Panc1 (cell line): ENCODE measurements around the gene ANKRD34C. TPM values are rescaled to one million over a fixed set of nuclear protein-coding genes. Genes with fewer than 3 reads are reported as not detected.
A peak's percentile ranks its signal among the peaks of the same experiment; 100 is the strongest.

Source experiments
- ATAC-seq: fragments of 200-7000 bp; cut with Tn5 transposase; 2 replicates; pipeline ENCODE4 v1.9.1; 2020; ENCODE audit warnings: mild to moderate bottlenecking, moderate library complexity
- BruUV-seq: library from RNA; stranded (reverse); fragments of 400-500 nt; replicated peaks from 2 replicates; lab custom pipeline; 2021; lab: Mats Ljungman, UMichigan
- CTCF ChIA-PET: fragments of 300-600 bp; sonication (Branson Sonifier 250); formaldehyde crosslinking; loops from one replicate; lab custom pipeline; 2022; ENCODE audit warnings: antibody characterized with exemption; lab: Charles Lee
- POLR2A ChIA-PET: fragments of 300-600 bp; sonication (Branson Sonifier 250); formaldehyde crosslinking; loops from one replicate; lab custom pipeline; 2022; ENCODE audit warnings: antibody characterized with exemption; lab: Charles Lee
- DNase-seq: peaks from one replicate; pipeline ENCODE4 v3.0.0-alpha.2; 2010; ENCODE audit warnings: low read depth, low spot score
- H3K27ac ChIP-seq: 2 replicates; pipeline ENCODE4 v1.5.1; 2011; ENCODE audit warnings: mild to moderate bottlenecking, low read length, inconsistent platforms
- H3K27me3 ChIP-seq: fragments of 200-500 bp; sonication (Bioruptor generic); 2 replicates; pipeline ENCODE4 v1.6.0; 2014; ENCODE audit warnings: low read length, inconsistent platforms; ENCODE audit not compliant: control insufficient read depth, insufficient read depth
- H3K36me3 ChIP-seq: fragments of 200-500 bp; sonication (Bioruptor generic); 2 replicates; pipeline ENCODE4 v1.5.1; 2014; ENCODE audit warnings: inconsistent platforms, mild to moderate bottlenecking, low read length, moderate library complexity; ENCODE audit not compliant: control insufficient read depth, insufficient read depth
- H3K4me1 ChIP-seq: 2 replicates; pipeline ENCODE4 v1.5.1; 2011; ENCODE audit warnings: inconsistent platforms, mild to moderate bottlenecking, low read length, moderate library complexity; ENCODE audit not compliant: control insufficient read depth, insufficient read depth
- H3K4me3 ChIP-seq, 2 experiments: 2 replicates each; pipeline ENCODE4 v1.5.1; 2011 to 2012; ENCODE audit warnings: low read depth in 2 of 2, low read length in 2 of 2, mild to moderate bottlenecking in 2 of 2, inconsistent platforms in 1 of 2, moderate library complexity in 1 of 2
- H3K9me3 ChIP-seq: fragments of 200-500 bp; sonication (Bioruptor generic); 2 replicates; pipeline ENCODE4 v1.5.1; 2014; ENCODE audit warnings: low read depth, mild to moderate bottlenecking, inconsistent platforms, low read length, moderate library complexity; ENCODE audit not compliant: control insufficient read depth, insufficient read depth
- CTCF ChIP-seq: fragments of 450-650 bp; IDR thresholded peaks from 2 replicates; pipeline ENCODE4 v1.5.1; 2017; ENCODE audit warnings: mild to moderate bottlenecking
- POLR2AphosphoS5 ChIP-seq: IDR thresholded peaks from 2 replicates; pipeline ENCODE4 v1.6.1; 2012; ENCODE audit warnings: mild to moderate bottlenecking, low read depth, low read length, moderate library complexity
- REST ChIP-seq, 2 experiments: IDR thresholded peaks; 2 replicates each; pipeline ENCODE4 v1.6.1; 2011 to 2012; ENCODE audit warnings: low read depth in 2 of 2, control low read depth in 1 of 2, low read length in 1 of 2, mild to moderate bottlenecking in 1 of 2, moderate library complexity in 1 of 2; ENCODE audit not compliant: insufficient read depth in 1 of 2
- SIN3A ChIP-seq: IDR thresholded peaks from 2 replicates; pipeline ENCODE4 v1.6.1; 2012; ENCODE audit warnings: low read depth, mild to moderate bottlenecking, low read length, moderate library complexity, borderline replicate concordance; ENCODE audit not compliant: insufficient read depth
- TCF7L2 ChIP-seq: IDR thresholded peaks from 2 replicates; pipeline ENCODE4 v1.6.1; 2011; ENCODE audit warnings: mild to moderate bottlenecking, low read depth, low read length, inconsistent platforms
- in situ Hi-C: cut with HindIII; loops from 2 replicates; pipeline ENCODE4 v1.10.0; 2016; ENCODE audit warnings: low sequenced_read_pairs, low pct_unique_long_range_greater_than_20kb
- intact Hi-C: fragments of 100-400 bp; cut with micrococcal nuclease; formaldehyde crosslinking; loops from one replicate; pipeline ENCODE4 v1.10.0; 2022; ENCODE audit not compliant: unreplicated experiment
- total RNA-seq: library from RNA; stranded (reverse); gene quantifications from one replicate; pipeline ENCODE4 v1.2.1, GENCODE V29; 2021; ENCODE audit not compliant: unreplicated experiment

ANKRD34C gene
- total RNA-seq, 1 experiment from 2014 or later: not detected

GRCh38 chr15:79322945-79323344, 40.4 kb downstream of the ANKRD34C start:
- DNase-seq (no peak), ATAC-seq (no peak)
- Histone ChIP-seq H3K27ac (no peak overlapping the region), H3K4me1 (no peaks in the 10 kb centered on the region), H3K9me3 (no peaks in the 10 kb centered on the region), H3K27me3 (no peaks in the 10 kb centered on the region), H3K4me3 (no peak overlapping the region), H3K36me3 (peaks cover 25% of the 10 kb centered on the region)
- POLR2A ChIA-PET: no interaction called here
- CTCF ChIA-PET: no interaction called here
- no TSS peak for BruUV-seq
- intact Hi-C loops (no loop called here), in situ Hi-C loops (no loop called here)
- TF ChIP-seq REST (IDR thresholded peaks at IDR 0.05; ENCODE audit: insufficient read depth in 1 of 2, low read depth in 2 of 2, low read length in 1 of 2) (no peak), POLR2AphosphoS5 (no peak), TCF7L2 (no peak), SIN3A (no peak), CTCF (no peak)

GRCh38 chr15:79329171-79329611, 46.7 kb downstream of the ANKRD34C start:
- Histone ChIP-seq H3K4me3 (no peak overlapping the region), H3K36me3 (peaks cover 3% of the 10 kb centered on the region), H3K27ac (no peak overlapping the region), H3K27me3 (no peaks in the 10 kb centered on the region), H3K4me1 (no peaks in the 10 kb centered on the region), H3K9me3 (no peaks in the 10 kb centered on the region)
- CTCF ChIA-PET: no interaction called here
- BruUV-seq: no TSS peak
- in situ Hi-C loops (no loop called here), intact Hi-C loops (no loop called here)
- POLR2A ChIA-PET: no interaction called here
- ATAC-seq: peak; percentile 56
- TF ChIP-seq POLR2AphosphoS5: no peak
- TF ChIP-seq REST (IDR thresholded peaks at IDR 0.05; ENCODE audit: insufficient read depth in 1 of 2, low read depth in 2 of 2, low read length in 1 of 2): no peak
- TF ChIP-seq CTCF: no peak
- no peak for DNase-seq

Other genes starting within 250 kb of the ANKRD34C start
- gene RASGRF1, start 191.9 kb upstream of the ANKRD34C start, total RNA-seq: 0.59 TPM
- 137 TPM for gene TMED3, start 28.4 kb downstream of the ANKRD34C start, total RNA-seq
- gene MINAR1, start 149.6 kb downstream of the ANKRD34C start, total RNA-seq: 0.62 TPM